Omental fat pad (tissue), 4 donors: ENCODE measurements around the gene RSRC1. TPM values are rescaled to one million over a fixed set of nuclear protein-coding genes. Genes with fewer than 3 reads are reported as not detected.

Experiments
- ATAC-seq: fragments of 150-250 bp; one replicate; pipeline ENCODE4 v1.9.1; 2016; ENCODE audit warnings: mild to moderate bottlenecking, moderate library complexity; ENCODE audit not compliant: low FRiP score
- DNase-seq: peaks from one replicate; pipeline ENCODE4 v3.0.0-alpha.2; 2019; ENCODE audit warnings: low spot score
- CTCF ChIP-seq, 3 donors: fragments of 450-650 bp; IDR thresholded peaks; one replicate each; pipeline ENCODE4 v1.5.1; 2016 to 2017; ENCODE audit warnings: antibody characterized with exemption in 3 of 3, mild to moderate bottlenecking in 3 of 3, moderate library complexity in 2 of 3
- total RNA-seq, 4 donors: library from RNA; depleted of rRNA; stranded (reverse); fragments of >200 nt; gene quantifications; one replicate each; pipeline ENCODE4 v1.1.0, GENCODE V29; 2016

The RSRC1 gene
- total RNA-seq, 4 donors from 2014 or later = 30.7 to 48.9 (median 40.9) TPM

- TF ChIP-seq CTCF (IDR thresholded peaks at IDR 0.05) = no peak
- peak; percentile 54 for DNase-seq
- no peak for ATAC-seq
Measured at GRCh38 chr3:158434412-158435038, 324.6 kb downstream of the RSRC1 start.

GRCh38 chr3:158443632-158444031 is 333.7 kb downstream of the RSRC1 start:
- ATAC-seq (no peak), DNase-seq (no peak)
- no peak for TF ChIP-seq CTCF (IDR thresholded peaks at IDR 0.05)

- DNase-seq = no peak
- ATAC-seq = no peak
- TF ChIP-seq CTCF (IDR thresholded peaks at IDR 0.05) = no peak
Measured at GRCh38 chr3:158447408-158447807, 337.5 kb downstream of the RSRC1 start.

GRCh38 chr3:158451405-158452055 is 341.6 kb downstream of the RSRC1 start:
- no peak for TF ChIP-seq CTCF (IDR thresholded peaks at IDR 0.05)
- no peak for ATAC-seq
- DNase-seq = no peak

- TF ChIP-seq CTCF (IDR thresholded peaks at IDR 0.05) = no peak
Measured at GRCh38 chr3:158452334-158452733, 342.4 kb downstream of the RSRC1 start.

GRCh38 chr3:158453004-158453403 is 343.1 kb downstream of the RSRC1 start:
- no peak for TF ChIP-seq CTCF (IDR thresholded peaks at IDR 0.05)
- no peak for ATAC-seq
- no peak for DNase-seq

More at GRCh38 chr3:158452334-158452733, 342.4 kb downstream of the RSRC1 start:
- ATAC-seq (no peak), DNase-seq (no peak)

- ATAC-seq = no peak
- DNase-seq = no peak
Measured at GRCh38 chr3:158453865-158454264, 344.0 kb downstream of the RSRC1 start.

More at GRCh38 chr3:158453865-158454264, 344.0 kb downstream of the RSRC1 start:
- no peak for TF ChIP-seq CTCF (IDR thresholded peaks at IDR 0.05)
